H1 (cell line): ENCODE data around the gene SFT2D1. TPM values are rescaled to one million over a fixed set of nuclear protein-coding genes. Genes with fewer than 3 reads are reported as not detected.

ENCODE experiments used
- RNF2 ChIP-seq: fragments of 200-900, 300-1000 bp; sonication (generic); IDR thresholded peaks from 2 replicates; pipeline ENCODE4 v1.7.1; 2016; ENCODE audit warnings: borderline replicate concordance, low read depth, mild to moderate bottlenecking, antibody characterized with exemption, low read length; ENCODE audit not compliant: poor library complexity, severe bottlenecking; ENCODE audit errors: missing control alignments
- SP1 ChIP-seq: IDR thresholded peaks from 2 replicates; pipeline ENCODE4 v1.6.1; 2011; ENCODE audit warnings: low read depth, low read length
- SP2 ChIP-seq: IDR thresholded peaks from 2 replicates; pipeline ENCODE4 v1.6.1; 2012; ENCODE audit warnings: mild to moderate bottlenecking, low read length, inconsistent platforms
- polyA plus RNA-seq, 7 experiments: library from polyadenylated mRNA; depleted of rRNA in 3 of 7; stranded (reverse) in 5 of 7; unstranded in 2 of 7; fragments of >200 nt in 5 of 7; fragments of 200-250 nt in 2 of 7; gene quantifications; 1 replicate in 5 of 7; 2 replicates in 1 of 7; 4 replicates in 1 of 7; pipeline versions ENCODE4 v1.2.1 to v1.2.3, GENCODE V29; 2011 to 2013; ENCODE audit warnings: missing spikeins in 2 of 7, mixed read lengths in 2 of 7
- total RNA-seq: library from RNA; stranded (reverse); fragmentation: NEBNext Ultra II Directional; extraction: Animal tissue kit (Norgen Biotek cat#: 25700); gene quantifications from 2 replicates; pipeline ENCODE4 v1.2.1, GENCODE V29; 2021

SFT2D1 gene
- total and polyA plus RNA-seq, 2 of the 8 experiments (the other 6 are each of a cell fraction or from before 2014, with no cell fraction given): 52.3 to 76.1 TPM

- TF ChIP-seq SP1 (no peak), RNF2 (no peak), SP2 (no peak)
Observed at GRCh38 chr6:166381381-166381732, 39.0 kb upstream of the SFT2D1 start (continued).
